ENCODE data around the gene C1orf216.

DNA sequence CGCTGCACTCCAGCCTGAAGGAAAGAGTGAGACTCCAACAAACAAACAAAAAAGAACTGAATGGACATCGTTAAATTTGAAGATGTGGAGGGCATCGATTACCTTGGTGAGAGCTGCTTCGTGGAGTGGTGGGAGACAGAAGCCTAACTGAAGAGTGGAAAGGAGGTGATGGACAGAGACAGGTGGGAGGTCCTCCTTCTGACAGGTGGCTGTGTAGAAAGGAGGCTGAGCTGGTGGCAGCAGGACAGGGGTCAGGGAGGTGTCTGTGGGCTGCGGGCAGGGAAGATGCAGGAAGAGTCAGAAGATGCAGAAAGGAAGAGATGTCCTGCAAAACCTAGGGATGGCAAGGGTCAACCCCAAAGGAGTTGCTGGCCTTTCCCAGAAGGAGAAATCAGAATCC lies 30.5 kb downstream of the C1orf216 start:
- no peak for TF ChIP-seq CTCF (IDR thresholded peaks at IDR 0.05; ENCODE audit: insufficient read depth, low read length, poor library complexity, severe bottlenecking)
- TF ChIP-seq EZH2phosphoT487 (conservative IDR thresholded peaks at IDR 0.05; ENCODE audit: low read length): no peak

Data from SU-DHL-6 (cell line).